Measurements from ENCODE around the gene TPM3.

DNA sequence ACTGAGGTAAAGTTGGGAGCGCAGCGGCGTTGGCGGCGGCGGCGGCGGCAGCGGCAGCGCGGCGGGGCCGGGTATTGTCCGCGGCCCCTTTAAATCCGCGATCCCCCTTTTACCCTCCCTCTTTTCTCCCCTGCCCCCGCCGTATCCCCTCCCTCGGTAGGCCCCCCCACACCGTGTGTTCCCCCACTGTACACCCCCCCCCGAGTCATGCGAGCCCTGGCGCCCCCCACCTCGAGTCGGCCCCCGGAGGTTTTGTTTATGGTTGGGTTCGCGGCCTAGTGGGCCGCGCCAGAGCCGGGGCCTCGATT, 29.0 kb upstream of the TPM3 start:
- TF ChIP-seq, protein P1, sequence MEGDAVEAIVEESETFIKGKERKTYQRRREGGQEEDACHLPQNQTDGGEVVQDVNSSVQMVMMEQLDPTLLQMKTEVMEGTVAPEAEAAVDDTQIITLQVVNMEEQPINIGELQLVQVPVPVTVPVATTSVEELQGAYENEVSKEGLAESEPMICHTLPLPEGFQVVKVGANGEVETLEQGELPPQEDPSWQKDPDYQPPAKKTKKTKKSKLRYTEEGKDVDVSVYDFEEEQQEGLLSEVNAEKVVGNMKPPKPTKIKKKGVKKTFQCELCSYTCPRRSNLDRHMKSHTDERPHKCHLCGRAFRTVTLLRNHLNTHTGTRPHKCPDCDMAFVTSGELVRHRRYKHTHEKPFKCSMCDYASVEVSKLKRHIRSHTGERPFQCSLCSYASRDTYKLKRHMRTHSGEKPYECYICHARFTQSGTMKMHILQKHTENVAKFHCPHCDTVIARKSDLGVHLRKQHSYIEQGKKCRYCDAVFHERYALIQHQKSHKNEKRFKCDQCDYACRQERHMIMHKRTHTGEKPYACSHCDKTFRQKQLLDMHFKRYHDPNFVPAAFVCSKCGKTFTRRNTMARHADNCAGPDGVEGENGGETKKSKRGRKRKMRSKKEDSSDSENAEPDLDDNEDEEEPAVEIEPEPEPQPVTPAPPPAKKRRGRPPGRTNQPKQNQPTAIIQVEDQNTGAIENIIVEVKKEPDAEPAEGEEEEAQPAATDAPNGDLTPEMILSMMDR (IDR thresholded peaks at IDR 0.05) = no peak
- TF ChIP-seq POLR2AphosphoS5 (IDR thresholded peaks at IDR 0.05) (no peak), POLR2A (IDR thresholded peaks at IDR 0.05) (peak in 1 of 2 donors; percentile 34)

Measured in sigmoid colon (tissue), 4 donors.